Measurements from ENCODE around the gene OTOGL.

DNA sequence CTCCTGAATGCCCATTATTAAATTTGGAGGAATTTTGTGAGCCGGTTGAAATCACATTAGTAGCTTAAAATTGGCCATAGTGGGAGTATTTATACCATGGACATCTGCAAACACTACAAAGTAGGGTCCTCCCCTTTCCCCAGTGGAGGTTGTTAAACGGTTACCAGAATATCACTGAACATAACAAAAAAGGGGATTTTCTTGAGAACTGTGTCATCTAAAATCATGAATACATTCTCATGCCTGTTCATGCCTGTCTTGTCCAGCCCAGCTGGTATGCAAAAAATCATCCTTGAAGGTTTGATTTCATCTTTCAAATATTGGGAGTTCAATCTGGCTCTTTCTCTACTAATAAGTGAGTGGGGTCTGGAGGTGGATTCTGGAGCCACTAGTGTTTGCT lies 96.4 kb downstream of the OTOGL start:
- TF ChIP-seq ZNF174 (tag by site-specific recombination; IDR thresholded peaks at IDR 0.05) (no peak), GFI1B (tag by site-specific recombination; IDR thresholded peaks at IDR 0.05) (no peak)
